GM18499 (cell line): ENCODE results near the gene ZFP3.
"Not testable (repeated sequence)": the region's sequence is repeated elsewhere in the genome, so short reads cannot be mapped to it uniquely, and the experiment has no call there.

Experiments
- ATAC-seq: cut with Tn5 transposase; IDR thresholded peaks from one replicate; pipeline ENCODE4 v1.9.1; 2021; ENCODE audit warnings: moderate number of reproducible peaks; ENCODE audit not compliant: insufficient read depth, unreplicated experiment

Gene ZFP3

DNA sequence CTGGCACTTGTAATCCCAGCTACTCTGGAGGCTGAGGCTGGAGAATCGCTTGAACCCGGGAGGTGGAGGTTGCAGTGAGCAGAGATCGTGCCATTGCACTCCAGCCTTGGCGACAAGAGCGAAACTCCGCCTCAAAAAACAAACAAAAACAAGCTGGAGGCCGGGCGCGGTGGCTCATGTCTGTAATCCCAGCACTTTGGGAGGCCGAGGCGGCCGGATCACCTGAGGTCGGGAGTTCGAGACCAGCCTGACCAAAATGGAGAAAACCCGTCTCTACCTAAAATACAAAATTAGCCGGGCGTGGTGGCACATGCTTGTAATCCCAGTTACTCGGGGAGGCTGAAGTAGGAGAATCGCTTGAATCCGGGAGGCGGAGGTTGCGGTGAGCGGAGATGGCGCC is 992 bp upstream of the ZFP3 start:
- not testable (repeated sequence) for ATAC-seq

- no peak for ATAC-seq
Observed at GRCh38 chr17:5077781-5078105, 524 bp upstream of the ZFP3 start.

DNA sequence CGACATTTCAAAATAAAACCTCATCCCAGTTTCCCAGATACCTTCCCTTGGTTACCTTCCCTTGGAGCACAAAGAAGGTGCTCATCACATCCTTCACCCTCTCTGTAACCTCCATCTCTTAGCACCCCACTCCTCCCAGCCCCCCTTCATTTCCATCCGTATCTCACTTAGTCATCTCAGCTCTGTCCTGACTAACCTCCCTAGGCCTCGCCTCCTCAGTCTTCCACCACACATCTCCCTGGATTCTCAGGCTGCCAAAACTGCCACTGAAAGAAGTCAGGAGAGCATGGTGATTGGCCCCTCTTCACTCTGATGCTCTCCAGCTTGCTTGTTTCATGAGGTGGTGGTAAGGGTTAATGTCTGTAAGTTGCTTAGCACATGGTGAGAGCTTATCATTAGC is 2.3 kb downstream of the ZFP3 start:
- ATAC-seq = no peak

GRCh38 chr17:5092218-5093010 is 14.1 kb downstream of the ZFP3 start:
- ATAC-seq = no peak

GRCh38 chr17:5096731-5097100 is 18.4 kb downstream of the ZFP3 start:
- no peak for ATAC-seq

DNA sequence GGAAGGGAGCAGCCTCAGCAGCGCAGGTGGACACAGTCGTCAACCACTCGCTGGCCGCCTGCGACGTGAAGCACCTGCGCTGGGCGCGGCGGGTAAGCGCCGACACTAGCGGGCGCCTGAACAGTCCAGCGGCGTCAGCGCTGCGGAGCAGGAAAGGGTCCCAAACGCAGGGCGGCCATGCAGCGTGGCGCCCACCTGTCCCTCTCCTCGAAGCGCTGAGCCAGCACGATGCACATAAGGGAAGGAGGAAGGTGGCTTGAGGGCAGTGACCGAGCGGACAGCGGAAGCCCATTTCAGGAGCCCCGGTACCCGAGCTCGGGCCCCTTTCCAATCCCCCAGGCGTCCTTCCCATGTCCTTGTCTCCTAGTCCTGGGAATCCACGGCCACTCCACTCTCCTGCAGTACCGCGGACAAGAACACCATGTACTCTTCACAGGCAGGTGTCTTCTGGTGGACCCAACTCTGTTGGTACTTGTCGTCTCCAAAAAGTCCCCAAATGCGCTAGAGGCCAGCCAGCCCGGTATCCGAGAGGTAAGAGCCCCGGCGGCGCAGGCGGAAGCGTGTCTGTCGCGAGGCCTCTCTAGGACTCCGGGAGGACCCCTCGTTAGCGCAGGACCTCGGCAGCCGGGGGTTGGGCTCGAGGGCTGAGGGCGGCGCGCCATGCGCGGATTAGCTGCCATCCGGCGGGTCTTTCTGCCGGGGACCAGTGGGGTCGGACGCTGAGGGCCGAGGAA is 19.0 kb downstream of the ZFP3 start:
- no peak for ATAC-seq

GRCh38 chr17:5099271-5099670 is 21.0 kb downstream of the ZFP3 start:
- ATAC-seq = no peak

DNA sequence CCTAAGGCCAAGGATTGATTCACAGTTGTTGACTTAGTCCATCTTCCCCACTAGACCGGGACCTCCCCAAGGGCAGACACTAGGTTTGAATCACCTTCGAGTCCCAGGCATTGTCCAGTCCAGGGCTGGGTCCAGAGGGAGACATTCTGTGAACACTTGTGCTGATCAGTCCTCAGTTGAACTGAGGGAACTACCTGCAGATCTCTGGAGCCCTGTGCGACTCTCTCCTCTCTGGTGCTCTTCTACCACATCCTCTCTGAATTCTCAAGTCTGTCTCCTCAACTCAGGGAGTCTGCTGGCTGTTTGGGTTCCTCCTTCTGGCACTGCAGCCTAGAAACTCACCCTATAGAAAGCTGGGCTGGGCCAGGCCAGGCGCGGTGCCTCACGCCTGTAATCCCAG is 22.6 kb downstream of the ZFP3 start:
- no peak for ATAC-seq

- no peak for ATAC-seq
Observed at GRCh38 chr17:5110816-5111215, 32.5 kb downstream of the ZFP3 start.

DNA sequence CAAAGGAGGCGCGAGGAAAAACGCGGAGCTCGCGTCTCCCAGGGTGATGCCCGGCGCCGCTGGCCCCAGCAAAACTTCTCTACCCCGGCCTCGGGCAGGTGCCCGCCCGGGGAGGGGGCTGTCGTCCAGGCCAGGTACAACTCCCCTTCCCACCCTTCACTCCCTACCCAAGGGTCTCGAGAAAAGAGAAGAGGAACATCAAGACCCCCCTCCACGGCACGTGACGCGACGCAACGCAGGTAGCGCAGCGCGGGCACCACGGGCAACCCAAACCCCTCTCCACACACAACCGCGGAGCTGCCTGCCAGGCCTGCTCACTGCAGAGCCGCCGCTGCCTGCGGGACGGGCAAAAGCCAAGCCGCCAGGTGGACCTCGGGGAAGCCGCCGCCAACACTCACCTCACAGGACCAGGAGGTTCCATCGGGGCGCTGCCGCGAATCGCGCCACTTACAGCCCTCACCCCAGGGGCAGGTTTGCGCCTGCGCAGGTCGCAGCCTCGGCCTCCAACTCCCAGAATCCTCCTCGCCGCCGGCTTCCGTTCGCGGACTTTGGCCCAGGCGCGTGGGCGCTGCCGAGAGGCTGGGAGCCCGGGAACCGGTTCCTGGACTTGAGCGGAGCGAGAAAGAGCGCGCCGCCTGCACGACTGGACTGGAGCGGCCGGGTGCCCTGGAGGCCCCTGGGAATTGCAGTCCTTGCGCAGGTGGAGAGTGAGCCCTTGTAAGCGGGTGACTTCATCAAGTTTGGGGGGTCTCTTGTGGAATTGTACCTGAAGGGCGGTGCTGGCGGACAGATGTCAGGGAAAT is 33.3 kb downstream of the ZFP3 start, which contains the start of gene ZNF232:
Gene ZNF232, minus strand, starts transcription at position 477 of the 803 bp plus-strand sequence. Its CDS starts 56 bp downstream, at position 421.
- peak; percentile 69 for ATAC-seq

- ATAC-seq = no peak
Observed at GRCh38 chr17:5115673-5116651, 37.7 kb downstream of the ZFP3 start, which contains the start of gene USP6. Gene USP6, plus strand, starts transcription at chr17:5116032. Its CDS starts 14,336 bp downstream, at chr17:5130368.

DNA sequence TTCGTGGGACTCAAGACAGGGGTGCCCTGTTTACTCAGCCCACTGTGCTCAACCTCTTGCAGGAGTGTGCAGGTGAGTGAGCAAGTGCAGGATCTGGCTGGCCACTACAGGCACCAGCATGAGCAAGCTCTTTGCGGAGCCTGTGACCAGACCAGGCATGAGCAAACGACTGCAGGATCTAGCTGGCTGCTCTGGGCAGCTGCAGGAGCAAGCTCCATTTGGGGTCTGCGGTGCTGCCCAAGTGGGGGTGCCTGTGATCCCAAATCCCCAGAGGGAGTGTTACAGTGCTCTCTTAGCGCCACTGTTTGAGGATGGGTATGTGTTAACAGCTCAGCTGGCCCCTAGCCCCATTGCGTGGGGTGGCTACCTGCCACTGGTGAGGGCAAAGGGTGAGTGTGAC is 40.0 kb downstream of the ZFP3 start:
- ATAC-seq = no peak

- no peak for ATAC-seq
Observed at GRCh38 chr17:5120036-5120435, 41.8 kb downstream of the ZFP3 start.

GRCh38 chr17:5120436-5121185 is 42.3 kb downstream of the ZFP3 start:
- not testable (repeated sequence) for ATAC-seq

DNA sequence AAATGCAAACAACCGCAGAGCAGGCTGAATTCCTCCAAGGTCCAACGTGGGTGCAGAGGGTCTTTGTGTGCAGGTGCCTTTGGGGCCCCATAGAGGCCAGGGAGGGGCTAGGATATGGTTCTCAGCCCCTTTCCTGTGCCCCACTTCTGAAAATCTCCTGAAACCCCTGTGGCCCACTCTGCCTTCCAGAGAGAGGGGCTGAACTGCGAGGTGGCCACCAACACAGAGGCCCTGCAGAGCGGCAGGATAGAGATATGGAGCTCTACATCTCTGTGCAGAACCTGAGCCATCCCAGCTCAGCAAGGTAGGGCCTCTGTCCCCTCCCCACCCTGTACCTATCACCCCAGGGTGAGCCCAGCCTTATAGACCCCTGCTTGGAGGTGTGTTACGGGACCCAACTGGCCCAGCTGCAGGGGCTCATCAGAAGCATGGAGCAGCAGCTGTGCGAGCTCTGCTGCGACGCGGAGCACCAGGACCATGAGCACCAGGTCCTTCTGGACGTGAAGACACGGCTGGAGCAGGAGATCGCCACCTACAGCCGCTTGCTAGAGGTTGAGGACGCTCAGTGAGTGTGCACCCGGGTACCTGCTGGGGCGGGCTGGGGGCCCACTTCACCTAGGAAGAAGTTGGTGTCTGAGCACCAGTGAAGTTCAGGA is 43.0 kb downstream of the ZFP3 start:
- ATAC-seq = no peak

DNA sequence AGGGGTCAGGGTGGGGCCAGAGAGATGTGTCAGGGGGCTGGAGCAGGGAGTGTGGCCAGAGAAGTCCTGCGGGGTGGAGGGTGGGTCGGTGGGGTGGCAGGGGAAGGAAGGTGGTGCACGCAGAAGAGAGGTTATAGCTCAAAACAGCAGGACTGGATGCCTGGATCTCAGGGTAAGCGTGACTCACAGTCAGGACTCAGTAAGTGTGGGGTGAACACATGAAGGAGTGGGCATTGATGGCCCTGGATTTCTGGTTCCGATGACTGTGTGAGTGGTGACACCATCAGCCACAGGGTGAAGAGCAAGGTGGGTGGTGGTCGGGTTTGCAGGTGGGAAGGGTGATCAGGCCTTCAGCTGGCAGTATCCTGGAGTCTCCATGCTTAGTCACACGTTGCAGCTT is 43.8 kb downstream of the ZFP3 start:
- ATAC-seq = not testable (repeated sequence)

- no peak for ATAC-seq
Observed at GRCh38 chr17:5122586-5123342, 44.5 kb downstream of the ZFP3 start.
